ENCODE data around the gene TICAM2.
"Not testable (repeated sequence)": the region's sequence is repeated elsewhere in the genome, so short reads cannot be mapped to it uniquely, and the experiment has no call there.

The TICAM2 gene

GRCh38 chr5:115601701-115602590 is at the start of gene TICAM2:
TICAM2 (minus strand) TSS chr5:115602479; CDS start chr5:115581256, 21,223 bp downstream.
- DNase-seq, result peak; percentile 29

GRCh38 chr5:115649541-115649940 is 47.3 kb upstream of the TICAM2 start:
- no peak for DNase-seq

- no peak for DNase-seq
These were observed 45.8 kb upstream of the TICAM2 start for GRCh38 chr5:115648056-115648455.

- DNase-seq, result not testable (repeated sequence)
These were observed 43.1 kb upstream of the TICAM2 start for GRCh38 chr5:115645386-115645785.

GRCh38 chr5:115644046-115644445 is 41.8 kb upstream of the TICAM2 start:
- no peak for DNase-seq

GRCh38 chr5:115641948-115642347 is 39.7 kb upstream of the TICAM2 start:
- no peak for DNase-seq

- no peak for DNase-seq
These were observed 38.0 kb upstream of the TICAM2 start for GRCh38 chr5:115640274-115640673.

- no peak for DNase-seq
These were observed 37.1 kb upstream of the TICAM2 start for GRCh38 chr5:115639377-115639776.

GRCh38 chr5:115637507-115637906 is 35.2 kb upstream of the TICAM2 start:
- no peak for DNase-seq

- no peak for DNase-seq
These were observed 33.7 kb upstream of the TICAM2 start for GRCh38 chr5:115636008-115636407.

- DNase-seq, result peak; percentile 66
These were observed 32.3 kb upstream of the TICAM2 start for GRCh38 chr5:115634343-115635132.

- DNase-seq, result no peak
These were observed 27.6 kb upstream of the TICAM2 start for GRCh38 chr5:115629903-115630302.

GRCh38 chr5:115627295-115627865 is 25.1 kb upstream of the TICAM2 start:
- no peak for DNase-seq

- DNase-seq, result no peak
These were observed 24.2 kb upstream of the TICAM2 start for GRCh38 chr5:115626445-115626823.

GRCh38 chr5:115625579-115626444 is 23.5 kb upstream of the TICAM2 start, which contains the start of gene TMED7:
TMED7 (minus strand) TSS chr5:115626036; CDS start chr5:115625792, 244 bp downstream.
- peak; percentile 99 for DNase-seq

- no peak for DNase-seq
These were observed 22.7 kb upstream of the TICAM2 start for GRCh38 chr5:115624994-115625393.

GRCh38 chr5:115623658-115624057 is 21.4 kb upstream of the TICAM2 start:
- DNase-seq, result no peak

GRCh38 chr5:115621365-115621900 is 19.2 kb upstream of the TICAM2 start:
- DNase-seq, result no peak

GRCh38 chr5:115616892-115617291 is 14.6 kb upstream of the TICAM2 start:
- no peak for DNase-seq

GRCh38 chr5:115616472-115616871 is 14.2 kb upstream of the TICAM2 start:
- no peak for DNase-seq

- no peak for DNase-seq
These were observed 9.6 kb upstream of the TICAM2 start for GRCh38 chr5:115611873-115612272.

GRCh38 chr5:115607935-115608334 is 5.7 kb upstream of the TICAM2 start:
- no peak for DNase-seq
